AG09309 (cell line): ENCODE data around the gene TMEM120B.

Experiments used
- DNase-seq: peaks from one replicate; pipeline ENCODE4 v3.0.0-alpha.2; 2010; ENCODE audit warnings: low read depth
- H3K4me3 ChIP-seq: 2 replicates; pipeline ENCODE4 v1.5.1; 2011; ENCODE audit warnings: mild to moderate bottlenecking, low read depth, low read length, moderate library complexity; ENCODE audit not compliant: control insufficient read depth
- CTCF ChIP-seq: IDR thresholded peaks from 2 replicates; pipeline ENCODE4 v1.5.1; 2011; ENCODE audit warnings: mild to moderate bottlenecking, low read depth, low read length, inconsistent platforms; ENCODE audit not compliant: insufficient read depth, control insufficient read depth; ENCODE audit errors: missing control alignments

TMEM120B gene

DNA sequence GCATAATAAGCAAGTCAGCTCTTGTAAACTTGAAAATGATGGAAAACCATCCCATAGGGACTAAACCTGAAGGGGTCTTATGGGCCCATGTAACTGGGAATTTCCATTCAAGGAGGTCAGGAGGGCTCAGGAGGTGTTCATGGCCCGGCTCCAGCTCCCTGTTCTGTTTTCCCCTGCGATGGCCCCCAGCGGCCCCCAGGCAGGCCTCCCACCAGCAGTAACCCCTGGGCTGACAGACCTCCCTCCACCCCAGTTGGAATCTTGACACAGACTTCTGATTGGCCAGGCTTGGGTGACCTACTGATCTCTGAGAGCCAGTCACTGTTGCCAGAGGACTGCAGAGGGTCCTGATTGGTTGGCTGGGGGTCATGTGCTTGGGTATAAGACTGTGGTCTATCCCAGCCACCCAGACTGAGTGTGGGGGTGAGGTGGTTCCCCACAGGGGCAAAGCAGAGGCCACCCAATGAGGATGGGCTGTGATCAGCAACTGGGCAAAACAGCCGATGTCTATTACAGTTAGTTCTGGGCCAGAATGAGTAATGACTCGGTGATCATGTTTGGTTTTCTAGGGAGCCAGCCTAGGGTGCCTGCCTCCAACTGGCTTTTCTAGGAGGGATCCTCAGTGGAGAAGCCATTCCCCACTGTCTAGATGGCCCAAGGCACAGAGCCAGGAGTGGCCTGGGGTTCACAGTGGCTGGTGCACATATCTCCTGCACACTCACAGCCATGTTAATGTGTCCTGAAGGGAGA is 53.9 kb downstream of the TMEM120B start:
- no peak for TF ChIP-seq CTCF
- no peak overlapping the region for H3K4me3 ChIP-seq
- DNase-seq = no peak

GRCh38 chr12:121767525-121768016 is 55.0 kb downstream of the TMEM120B start:
- no peak overlapping the region for H3K4me3 ChIP-seq
- TF ChIP-seq CTCF = no peak
- DNase-seq = no peak

- no peak overlapping the region for H3K4me3 ChIP-seq
- DNase-seq = no peak
- TF ChIP-seq CTCF = no peak
Observed at GRCh38 chr12:121769297-121769830, 56.8 kb downstream of the TMEM120B start.

DNA sequence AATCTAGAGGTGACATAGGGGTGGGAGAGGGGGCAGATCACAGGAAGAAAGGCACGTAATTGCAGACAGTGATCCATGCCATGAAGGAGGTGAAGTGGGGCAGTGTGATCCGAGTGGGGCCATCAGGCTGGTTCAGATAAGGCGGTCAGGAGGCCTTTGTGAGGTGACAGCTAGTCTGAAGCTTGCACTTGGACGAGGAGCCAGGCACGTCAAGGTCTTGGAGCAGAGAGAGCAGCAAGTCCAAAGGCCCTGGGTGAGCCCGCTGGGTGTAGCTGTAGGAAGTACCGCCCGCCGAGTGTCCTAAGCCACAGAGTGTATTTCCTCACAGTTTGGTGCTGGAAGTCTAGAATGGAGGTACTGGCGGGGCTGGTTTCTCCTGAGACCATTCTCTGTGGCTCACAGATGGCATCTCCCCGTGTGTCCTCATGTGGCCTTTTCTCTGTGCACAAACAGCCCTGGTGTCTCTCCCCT is 57.3 kb downstream of the TMEM120B start:
- DNase-seq = no peak
- TF ChIP-seq CTCF = no peak
- H3K4me3 ChIP-seq = no peak overlapping the region

- TF ChIP-seq CTCF = no peak
- no peak for DNase-seq
Observed at GRCh38 chr12:121770388-121770787, 57.8 kb downstream of the TMEM120B start.

GRCh38 chr12:121770813-121771625 is 58.5 kb downstream of the TMEM120B start:
- no peak for DNase-seq
- no peak for TF ChIP-seq CTCF
- H3K4me3 ChIP-seq = no peak overlapping the region

More at GRCh38 chr12:121770388-121770787, 57.8 kb downstream of the TMEM120B start:
- no peak overlapping the region for H3K4me3 ChIP-seq
